Trophoblast cell (in vitro differentiated cells and primary cell): ENCODE data around the gene WASF3.

Experiments
- DNase-seq, 2 donors: peaks; one replicate each; pipeline ENCODE4 v3.0.0-alpha.2; 2016
- H2AFZ ChIP-seq: 2 replicates; pipeline ENCODE4 v1.6.1; 2013; ENCODE audit warnings: low read length, moderate library complexity, mild to moderate bottlenecking; ENCODE audit not compliant: insufficient read depth, poor library complexity
- H2AK5ac ChIP-seq: 2 replicates; pipeline ENCODE4 v1.6.1; 2013; ENCODE audit warnings: mild to moderate bottlenecking, low read length
- H2BK120ac ChIP-seq: 2 replicates; pipeline ENCODE4 v1.6.1; 2013; ENCODE audit warnings: low read length, mild to moderate bottlenecking, moderate library complexity; ENCODE audit not compliant: insufficient read depth, poor library complexity
- H2BK12ac ChIP-seq: 2 replicates; pipeline ENCODE4 v1.6.1; 2013; ENCODE audit warnings: mild to moderate bottlenecking, low read length, moderate library complexity
- H2BK5ac ChIP-seq: 2 replicates; pipeline ENCODE4 v1.6.1; 2013; ENCODE audit warnings: low read length, low read depth, moderate library complexity, mild to moderate bottlenecking; ENCODE audit not compliant: poor library complexity
- H3K14ac ChIP-seq: 2 replicates; pipeline ENCODE4 v1.6.1; 2013; ENCODE audit warnings: mild to moderate bottlenecking, low read length
- H3K18ac ChIP-seq: 2 replicates; pipeline ENCODE4 v1.6.1; 2013; ENCODE audit warnings: mild to moderate bottlenecking, low read length
- H3K23ac ChIP-seq: 2 replicates; pipeline ENCODE4 v1.6.1; 2013; ENCODE audit warnings: low read length
- H3K27ac ChIP-seq: 2 replicates; pipeline ENCODE4 v1.5.1; 2013; ENCODE audit warnings: low read depth, mild to moderate bottlenecking, inconsistent platforms, low read length, moderate library complexity
- H3K27me3 ChIP-seq: 2 replicates; pipeline ENCODE4 v1.6.1; 2013; ENCODE audit warnings: inconsistent platforms, mild to moderate bottlenecking, low read length, moderate library complexity; ENCODE audit not compliant: insufficient read depth
- H3K36me3 ChIP-seq, 2 experiments: 1 replicate in 1 of 2; 2 replicates in 1 of 2; pipeline ENCODE4 v1.6.1; 2013; ENCODE audit warnings: low read length in 2 of 2, mild to moderate bottlenecking in 2 of 2, moderate library complexity in 1 of 2; ENCODE audit not compliant: insufficient read depth in 2 of 2, control insufficient read depth in 1 of 2
- H3K4ac ChIP-seq: 2 replicates; pipeline ENCODE4 v1.6.1; 2013; ENCODE audit warnings: low read depth, mild to moderate bottlenecking, low read length, moderate library complexity
- H3K4me1 ChIP-seq, 2 experiments: 1 replicate in 1 of 2; 2 replicates in 1 of 2; pipeline ENCODE4 v1.6.1; 2013; ENCODE audit warnings: low read length in 2 of 2, mild to moderate bottlenecking in 2 of 2, moderate library complexity in 1 of 2; ENCODE audit not compliant: insufficient read depth in 2 of 2, control insufficient read depth in 1 of 2
- H3K4me2 ChIP-seq: 2 replicates; pipeline ENCODE4 v1.6.1; 2013; ENCODE audit warnings: inconsistent platforms, mild to moderate bottlenecking, low read length, moderate library complexity
- H3K4me3 ChIP-seq: 2 replicates; pipeline ENCODE4 v1.5.1; 2013; ENCODE audit warnings: mild to moderate bottlenecking, low read depth, low read length, inconsistent platforms
- H3K79me1 ChIP-seq: one replicate; pipeline ENCODE4 v1.6.1; 2013; ENCODE audit warnings: low read length
- H3K79me2 ChIP-seq: 2 replicates; pipeline ENCODE4 v1.6.1; 2013; ENCODE audit warnings: low read length, mild to moderate bottlenecking; ENCODE audit not compliant: control insufficient read depth, insufficient read depth, poor library complexity
- H3K9ac ChIP-seq: 2 replicates; pipeline ENCODE4 v1.6.1; 2013; ENCODE audit warnings: mild to moderate bottlenecking, low read length
- H3K9me3 ChIP-seq: 2 replicates; pipeline ENCODE4 v1.6.1; 2013; ENCODE audit warnings: low read depth, mild to moderate bottlenecking, control low read depth, inconsistent platforms, low read length; ENCODE audit not compliant: insufficient read depth
- H4K12ac ChIP-seq: 2 replicates; pipeline ENCODE4 v1.6.1; 2013; ENCODE audit warnings: low read depth, mild to moderate bottlenecking, low read length, moderate library complexity
- H4K8ac ChIP-seq: 2 replicates; pipeline ENCODE4 v1.6.1; 2013; ENCODE audit warnings: low read depth, mild to moderate bottlenecking, low read length, moderate library complexity
- H4K91ac ChIP-seq: one replicate; pipeline ENCODE4 v1.6.1; 2013; ENCODE audit warnings: low read depth, mild to moderate bottlenecking, low read length, moderate library complexity
- WGBS: extraction: QIAGEN DNeasy Blood & Tissue Kit; methylation state at CpG from one replicate; pipeline ENCODE4 v1.1.7; 2013; ENCODE audit warnings: missing lambda C conversion rate; ENCODE audit not compliant: insufficient read length, insufficient coverage; ENCODE audit errors: extremely low coverage; 5-methylcytosine and 5-hydroxymethylcytosine counted together

Gene WASF3

GRCh38 chr13:26664286-26664685 lies 106.8 kb downstream of the WASF3 start:
- H3K9me3 ChIP-seq, result no peaks in the 10 kb centered on the region
- no peak overlapping the region for H3K18ac ChIP-seq
- no peak overlapping the region for H4K8ac ChIP-seq
- H2BK12ac ChIP-seq, result no peak overlapping the region
- no peaks in the 10 kb centered on the region for H3K4me1 ChIP-seq
- H3K27ac ChIP-seq, result no peak overlapping the region
- no peak overlapping the region for H4K12ac ChIP-seq
- DNase-seq, result no peak
- H3K23ac ChIP-seq, result no peak overlapping the region
- H3K79me2 ChIP-seq, result no peaks in the 10 kb centered on the region
- H3K79me1 ChIP-seq, result no peaks in the 10 kb centered on the region
- no peaks in the 10 kb centered on the region for H3K27me3 ChIP-seq
- no CpG with 5 or more reads among the region's 2 CpGs for WGBS
- no peak overlapping the region for H2BK120ac ChIP-seq
- no peak overlapping the region for H3K4me3 ChIP-seq
- no peak overlapping the region for H3K4me2 ChIP-seq
- no peak overlapping the region for H3K4ac ChIP-seq
- no peak overlapping the region for H3K9ac ChIP-seq
- no peak overlapping the region for H2AFZ ChIP-seq
- no peak overlapping the region for H4K91ac ChIP-seq
- H2BK5ac ChIP-seq, result no peak overlapping the region
- H3K14ac ChIP-seq, result no peak overlapping the region
- no peaks in the 10 kb centered on the region for H3K36me3 ChIP-seq
- H2AK5ac ChIP-seq, result no peak overlapping the region

- H2AFZ ChIP-seq, result no peak overlapping the region
- H2BK12ac ChIP-seq, result no peak overlapping the region
- WGBS, result no CpG with 5 or more reads among the region's 3 CpGs
- DNase-seq, result no peak
- no peaks in the 10 kb centered on the region for H3K79me1 ChIP-seq
- H4K12ac ChIP-seq, result no peak overlapping the region
- H4K91ac ChIP-seq, result no peak overlapping the region
- no peaks in the 10 kb centered on the region for H3K27me3 ChIP-seq
- H3K4me3 ChIP-seq, result no peak overlapping the region
- H3K27ac ChIP-seq, result no peak overlapping the region
- H2BK5ac ChIP-seq, result no peak overlapping the region
- H3K18ac ChIP-seq, result no peak overlapping the region
- H4K8ac ChIP-seq, result no peak overlapping the region
- H3K9ac ChIP-seq, result no peak overlapping the region
- H3K4me1 ChIP-seq, result no peaks in the 10 kb centered on the region
- H3K36me3 ChIP-seq, result no peaks in the 10 kb centered on the region
- no peak overlapping the region for H3K4ac ChIP-seq
- H2BK120ac ChIP-seq, result no peak overlapping the region
- no peaks in the 10 kb centered on the region for H3K9me3 ChIP-seq
- H3K23ac ChIP-seq, result no peak overlapping the region
- no peaks in the 10 kb centered on the region for H3K79me2 ChIP-seq
- no peak overlapping the region for H2AK5ac ChIP-seq
- no peak overlapping the region for H3K4me2 ChIP-seq
- H3K14ac ChIP-seq, result no peak overlapping the region
Measured at GRCh38 chr13:26664876-26665275, 107.4 kb downstream of the WASF3 start.

GRCh38 chr13:26668357-26669146 lies 111.1 kb downstream of the WASF3 start:
- H3K27ac ChIP-seq, result no peak overlapping the region
- H3K18ac ChIP-seq, result no peak overlapping the region
- no peak overlapping the region for H3K4ac ChIP-seq
- H4K91ac ChIP-seq, result no peak overlapping the region
- H3K23ac ChIP-seq, result no peak overlapping the region
- no peak overlapping the region for H3K4me2 ChIP-seq
- H4K12ac ChIP-seq, result no peak overlapping the region
- H2AK5ac ChIP-seq, result no peak overlapping the region
- no peaks in the 10 kb centered on the region for H3K27me3 ChIP-seq
- H2AFZ ChIP-seq, result no peak overlapping the region
- H3K79me2 ChIP-seq, result no peaks in the 10 kb centered on the region
- H3K14ac ChIP-seq, result no peak overlapping the region
- H3K9ac ChIP-seq, result no peak overlapping the region
- DNase-seq, result no peak
- no peaks in the 10 kb centered on the region for H3K79me1 ChIP-seq
- no peaks in the 10 kb centered on the region for H3K36me3 ChIP-seq
- H2BK5ac ChIP-seq, result no peak overlapping the region
- H3K4me3 ChIP-seq, result no peak overlapping the region
- no peaks in the 10 kb centered on the region for H3K9me3 ChIP-seq
- no peaks in the 10 kb centered on the region for H3K4me1 ChIP-seq
- no CpG with 5 or more reads among the region's 5 CpGs for WGBS
- H2BK12ac ChIP-seq, result no peak overlapping the region
- H2BK120ac ChIP-seq, result no peak overlapping the region
- no peak overlapping the region for H4K8ac ChIP-seq

GRCh38 chr13:26673890-26674289 lies 116.4 kb downstream of the WASF3 start:
- H2AK5ac ChIP-seq, result no peak overlapping the region
- no peaks in the 10 kb centered on the region for H3K36me3 ChIP-seq
- no peak overlapping the region for H3K14ac ChIP-seq
- no peaks in the 10 kb centered on the region for H3K27me3 ChIP-seq
- no peaks in the 10 kb centered on the region for H3K79me2 ChIP-seq
- no peak overlapping the region for H4K12ac ChIP-seq
- H3K23ac ChIP-seq, result no peak overlapping the region
- H2BK5ac ChIP-seq, result no peak overlapping the region
- H2BK120ac ChIP-seq, result no peak overlapping the region
- H3K18ac ChIP-seq, result no peak overlapping the region
- no CpG with 5 or more reads among the region's 5 CpGs for WGBS
- no peak overlapping the region for H3K4ac ChIP-seq
- H2AFZ ChIP-seq, result no peak overlapping the region
- H3K4me3 ChIP-seq, result no peak overlapping the region
- DNase-seq, result no peak
- no peak overlapping the region for H4K8ac ChIP-seq
- H3K9me3 ChIP-seq, result no peaks in the 10 kb centered on the region
- no peak overlapping the region for H4K91ac ChIP-seq
- H3K9ac ChIP-seq, result no peak overlapping the region
- H3K4me1 ChIP-seq, result no peaks in the 10 kb centered on the region
- H2BK12ac ChIP-seq, result no peak overlapping the region
- no peaks in the 10 kb centered on the region for H3K79me1 ChIP-seq
- H3K4me2 ChIP-seq, result no peak overlapping the region
- no peak overlapping the region for H3K27ac ChIP-seq
